GM23338 (cell line): ENCODE measurements around the gene CASP6. TPM values are rescaled to one million over a fixed set of nuclear protein-coding genes. Genes with fewer than 3 reads are reported as not detected.
A peak's percentile ranks its signal among the peaks of the same experiment; 100 is the strongest.

Experiments
- ATAC-seq: fragments of 200-7000 bp; cut with Tn5 transposase; 3 replicates; pipeline ENCODE4 v1.9.1; 2020
- DNase-seq: peaks from one replicate; pipeline ENCODE4 v3.0.0-alpha.2; 2015; ENCODE audit warnings: low spot score
- H2AFZ ChIP-seq: fragments of 200-600 bp; sonication (generic); 2 replicates; pipeline ENCODE4 v1.8.0; 2016; ENCODE audit warnings: antibody characterized with exemption, mild to moderate bottlenecking, moderate library complexity
- H3F3A ChIP-seq: fragments of 200-600 bp; sonication (generic); replicated peaks from 2 replicates; pipeline ENCODE4 v1.8.0; 2017; ENCODE audit warnings: antibody characterized with exemption, mixed run types, low read depth
- H3K27ac ChIP-seq: fragments of 200-600 bp; sonication (generic); 2 replicates; pipeline ENCODE4 v1.6.1; 2016; ENCODE audit warnings: low read depth
- H3K27me3 ChIP-seq: fragments of 200-600 bp; sonication (generic); 2 replicates; pipeline ENCODE4 v1.8.0; 2016; ENCODE audit warnings: mild to moderate bottlenecking, mixed run types, moderate library complexity; ENCODE audit not compliant: insufficient read depth
- H3K36me3 ChIP-seq: fragments of 200-600 bp; sonication (generic); 2 replicates; pipeline ENCODE4 v1.8.0; 2016; ENCODE audit warnings: mild to moderate bottlenecking; ENCODE audit not compliant: insufficient read depth
- H3K4me1 ChIP-seq: fragments of 200-600 bp; sonication (generic); 2 replicates; pipeline ENCODE4 v1.8.0; 2016; ENCODE audit warnings: mild to moderate bottlenecking, moderate library complexity; ENCODE audit not compliant: insufficient read depth
- H3K4me2 ChIP-seq: fragments of 200-600 bp; sonication (generic); 2 replicates; pipeline ENCODE4 v1.7.1; 2017; ENCODE audit warnings: mixed run types
- H3K4me3 ChIP-seq: fragments of 200-600 bp; sonication (generic); 2 replicates; pipeline ENCODE4 v1.6.1; 2016; ENCODE audit warnings: mixed run types
- H3K79me2 ChIP-seq: fragments of 200-600 bp; sonication (generic); replicated peaks from 2 replicates; pipeline ENCODE4 v1.8.0; 2017; ENCODE audit warnings: mild to moderate bottlenecking; ENCODE audit not compliant: insufficient read depth
- H3K9me2 ChIP-seq: fragments of 200-600 bp; sonication (generic); 2 replicates; pipeline ENCODE4 v1.8.0; 2017; ENCODE audit not compliant: insufficient read depth
- H4K20me1 ChIP-seq: fragments of 200-600 bp; sonication (generic); replicated peaks from 2 replicates; pipeline ENCODE4 v1.8.0; 2017; ENCODE audit warnings: mild to moderate bottlenecking; ENCODE audit not compliant: insufficient read depth
- H3K27ac Mint-ChIP-seq: 2 replicates; pipeline ENCODE4 v1.8.0; 2020; ENCODE audit warnings: inconsistent platforms, mild to moderate bottlenecking, moderate library complexity, mixed read lengths
- H3K27me3 Mint-ChIP-seq: 3 replicates; pipeline ENCODE4 v1.8.0; 2022; ENCODE audit warnings: low read depth, mild to moderate bottlenecking, moderate library complexity, mixed read lengths, inconsistent platforms; ENCODE audit not compliant: insufficient read depth, poor library complexity
- H3K36me3 Mint-ChIP-seq: 3 replicates; pipeline ENCODE4 v1.8.0; 2021; ENCODE audit warnings: low read depth, mild to moderate bottlenecking, inconsistent platforms, moderate library complexity, mixed read lengths
- H3K4me1 Mint-ChIP-seq: 3 replicates; pipeline ENCODE4 v1.8.0; 2020; ENCODE audit warnings: mild to moderate bottlenecking, inconsistent platforms, mixed read lengths
- H3K4me3 Mint-ChIP-seq: 3 replicates; pipeline ENCODE4 v1.8.0; 2021; ENCODE audit warnings: moderate library complexity, mild to moderate bottlenecking, inconsistent platforms, mixed read lengths
- H3K9me3 Mint-ChIP-seq: 3 replicates; pipeline ENCODE4 v1.8.0; 2020; ENCODE audit warnings: moderate library complexity, mild to moderate bottlenecking, inconsistent platforms, mixed read lengths
- CREB1 ChIP-seq: fragments of 250-450 bp; sonication (Bioruptor Pico); IDR thresholded peaks from 2 replicates; pipeline ENCODE4 v1.5.0; 2020; ENCODE audit warnings: low read depth, mild to moderate bottlenecking, moderate library complexity
- EZH2 ChIP-seq: fragments of 200-600 bp; sonication (generic); IDR thresholded peaks from one replicate; pipeline ENCODE4 v1.8.0; 2017; ENCODE audit warnings: antibody characterized with exemption, mild to moderate bottlenecking, low read depth; ENCODE audit not compliant: unreplicated experiment
- EZH2phosphoT487 ChIP-seq: fragments of 200-600 bp; sonication (generic); IDR thresholded peaks from one replicate; pipeline ENCODE4 v1.8.1; 2018; ENCODE audit warnings: antibody characterized with exemption; ENCODE audit not compliant: unreplicated experiment
- JUNB ChIP-seq: IDR thresholded peaks from one replicate; pipeline ENCODE4 v1.6.1; 2016; ENCODE audit warnings: antibody characterized with exemption; ENCODE audit not compliant: unreplicated experiment
- NANOG ChIP-seq: IDR thresholded peaks from 2 replicates; pipeline ENCODE4 v1.6.1; 2016; ENCODE audit warnings: antibody characterized with exemption, borderline replicate concordance
- POLR2AphosphoS5 ChIP-seq: IDR thresholded peaks from 2 replicates; pipeline ENCODE4 v1.6.1; 2016; ENCODE audit warnings: antibody characterized with exemption, low read depth
- ZNF114 ChIP-seq: fragments of 250-450 bp; sonication (Bioruptor Pico); IDR thresholded peaks from 2 replicates; pipeline ENCODE4 v1.5.0; 2020; ENCODE audit warnings: mild to moderate bottlenecking, moderate library complexity
- ZNF331 ChIP-seq: fragments of 250-450 bp; sonication (Bioruptor Pico); IDR thresholded peaks from 2 replicates; pipeline ENCODE4 v1.5.0; 2020; ENCODE audit warnings: low read depth, mild to moderate bottlenecking, moderate library complexity
- polyA plus RNA-seq: library from polyadenylated mRNA; unstranded; fragments of >200 nt; fragmentation: Nextera tagmentation; extraction: Ambion mirVana; gene quantifications from 2 replicates; pipeline ENCODE4 v1.2.1, GENCODE V29; 2016
- total RNA-seq: library from RNA; depleted of rRNA; stranded (reverse); fragments of >200 nt; shearing (Covaris generic); gene quantifications from 2 replicates; pipeline ENCODE4 v1.2.3, GENCODE V29; 2014
- TF ChIP-seq, protein P1 (sequence below), 2 experiments: fragments of 200-600 bp in 1 of 2; sonication (generic) in 1 of 2; conservative IDR thresholded peaks; 2 replicates each; pipeline versions ENCODE4 v1.5.1 to v1.6.1; 2016 to 2017; ENCODE audit warnings: antibody characterized with exemption in 2 of 2, low read depth in 2 of 2, mild to moderate bottlenecking in 2 of 2, moderate library complexity in 1 of 2
- TF ChIP-seq, protein P2 (sequence below): IDR thresholded peaks from 2 replicates; pipeline ENCODE4 v1.6.1; 2016; ENCODE audit warnings: antibody characterized with exemption
- TF ChIP-seq, protein P3 (sequence below): IDR thresholded peaks from one replicate; pipeline ENCODE4 v1.6.1; 2018; ENCODE audit warnings: antibody characterized with exemption; ENCODE audit not compliant: unreplicated experiment

CASP6 gene
- total and polyA plus RNA-seq, 2 experiments from 2014 or later: 30.5 to 35.4 TPM

DNA sequence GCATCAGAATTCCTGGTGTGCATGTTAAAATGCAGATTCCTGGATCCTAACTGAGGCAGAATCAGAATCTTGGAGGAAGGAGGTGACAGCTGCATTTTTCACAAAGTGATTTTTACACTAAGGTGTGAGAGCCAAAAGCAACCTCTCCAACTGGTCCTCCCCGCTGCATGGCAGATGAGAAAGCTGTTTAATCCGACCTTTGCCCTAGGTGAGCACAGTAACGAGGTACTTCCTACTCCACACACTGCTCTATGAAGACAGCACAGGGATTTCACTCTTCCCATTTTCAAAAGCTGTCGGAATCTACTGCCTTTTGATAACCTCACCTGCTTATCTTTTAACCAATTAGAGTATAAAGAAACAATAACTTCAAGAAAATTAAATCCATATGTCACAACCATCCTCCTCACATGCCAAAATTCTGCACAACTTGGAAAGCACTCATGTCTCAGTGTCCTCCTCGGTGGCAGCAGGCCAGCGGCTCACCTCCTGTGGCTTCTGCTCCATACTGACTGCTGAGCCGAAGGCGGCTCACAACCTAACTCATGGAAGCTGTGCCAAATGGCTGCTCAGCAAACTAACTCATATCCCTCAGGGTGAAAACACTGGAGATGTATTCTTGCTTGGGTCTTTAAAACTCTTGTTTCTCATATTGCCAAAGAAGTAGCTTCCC lies 3.6 kb downstream of the CASP6 start:
- peaks cover 11% of the 10 kb centered on the region; the same call in 1 of the 2 replicates for H3F3A ChIP-seq
- H3K36me3 Mint-ChIP-seq: peaks cover 37% of the 10 kb centered on the region
- no peaks in the 10 kb centered on the region for H3K9me2 ChIP-seq
- no peaks in the 10 kb centered on the region; the same call in 2 of the 3 replicates for H3K9me3 Mint-ChIP-seq
- H3K4me3 Mint-ChIP-seq: no peak overlapping the region
- peaks cover 30% of the 10 kb centered on the region for H3K79me2 ChIP-seq
- DNase-seq: no peak
- no peaks in the 10 kb centered on the region for H3K27me3 ChIP-seq
- H3K27ac ChIP-seq: no peak overlapping the region; the same call in 1 of the 2 replicates
- peak overlapping the region; percentile 83; the same call in 1 of the 2 replicates for H3K27ac Mint-ChIP-seq
- H3K36me3 ChIP-seq: no peaks in the 10 kb centered on the region
- peaks cover 10% of the 10 kb centered on the region for H3K27me3 Mint-ChIP-seq
- no peak overlapping the region for H3K4me2 ChIP-seq
- ATAC-seq: no peak
- H2AFZ ChIP-seq: no peak overlapping the region
- H3K4me1 Mint-ChIP-seq: peaks cover 22% of the 10 kb centered on the region
- no peak overlapping the region for H3K4me3 ChIP-seq
- peaks cover 16% of the 10 kb centered on the region for H3K4me1 ChIP-seq
- H4K20me1 ChIP-seq: peaks cover 3% of the 10 kb centered on the region; the same call in 1 of the 2 replicates
- TF ChIP-seq, protein P1, sequence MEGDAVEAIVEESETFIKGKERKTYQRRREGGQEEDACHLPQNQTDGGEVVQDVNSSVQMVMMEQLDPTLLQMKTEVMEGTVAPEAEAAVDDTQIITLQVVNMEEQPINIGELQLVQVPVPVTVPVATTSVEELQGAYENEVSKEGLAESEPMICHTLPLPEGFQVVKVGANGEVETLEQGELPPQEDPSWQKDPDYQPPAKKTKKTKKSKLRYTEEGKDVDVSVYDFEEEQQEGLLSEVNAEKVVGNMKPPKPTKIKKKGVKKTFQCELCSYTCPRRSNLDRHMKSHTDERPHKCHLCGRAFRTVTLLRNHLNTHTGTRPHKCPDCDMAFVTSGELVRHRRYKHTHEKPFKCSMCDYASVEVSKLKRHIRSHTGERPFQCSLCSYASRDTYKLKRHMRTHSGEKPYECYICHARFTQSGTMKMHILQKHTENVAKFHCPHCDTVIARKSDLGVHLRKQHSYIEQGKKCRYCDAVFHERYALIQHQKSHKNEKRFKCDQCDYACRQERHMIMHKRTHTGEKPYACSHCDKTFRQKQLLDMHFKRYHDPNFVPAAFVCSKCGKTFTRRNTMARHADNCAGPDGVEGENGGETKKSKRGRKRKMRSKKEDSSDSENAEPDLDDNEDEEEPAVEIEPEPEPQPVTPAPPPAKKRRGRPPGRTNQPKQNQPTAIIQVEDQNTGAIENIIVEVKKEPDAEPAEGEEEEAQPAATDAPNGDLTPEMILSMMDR (conservative IDR thresholded peaks at IDR 0.05; ENCODE audit: low read depth in 2 of 2): no peak
- TF ChIP-seq EZH2: no peak
- TF ChIP-seq POLR2AphosphoS5: no peak

DNA sequence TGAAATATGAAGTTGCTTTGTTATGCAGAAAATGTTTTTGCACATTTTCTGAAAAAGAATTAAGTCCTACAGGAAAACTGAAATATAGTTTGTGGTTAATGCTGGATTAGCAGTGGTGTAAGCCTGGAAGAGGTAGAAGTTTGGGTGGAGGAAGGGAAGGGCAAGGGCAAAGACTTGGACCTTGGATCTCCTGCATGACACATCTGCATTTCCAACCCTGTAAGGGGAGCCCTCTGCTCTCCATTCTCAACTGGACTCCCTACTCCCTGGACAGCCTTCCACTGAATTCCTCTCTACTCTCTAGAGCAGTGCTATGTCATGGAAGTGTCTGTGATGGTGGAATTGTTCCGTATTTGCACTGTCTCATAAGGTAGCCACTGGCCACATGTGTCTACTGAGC lies 4.6 kb downstream of the CASP6 start:
- Histone ChIP-seq H3K4me2 (no peak overlapping the region), H4K20me1 (peaks cover 3% of the 10 kb centered on the region; the same call in 1 of the 2 replicates), H3F3A (peaks cover 8% of the 10 kb centered on the region; the same call in 1 of the 2 replicates), H3K4me3 (no peak overlapping the region), H3K4me1 (peaks cover 9% of the 10 kb centered on the region), H3K27me3 (no peaks in the 10 kb centered on the region), H3K36me3 (peaks cover 6% of the 10 kb centered on the region; the same call in 1 of the 2 replicates), H3K79me2 (peaks cover 30% of the 10 kb centered on the region), H3K27ac (no peak overlapping the region), H3K9me2 (no peaks in the 10 kb centered on the region), H2AFZ (no peak overlapping the region)
- H3K36me3 Mint-ChIP-seq: peaks cover 46% of the 10 kb centered on the region
- H3K4me1 Mint-ChIP-seq: peaks cover 17% of the 10 kb centered on the region
- no peak overlapping the region for H3K27ac Mint-ChIP-seq
- H3K9me3 Mint-ChIP-seq: no peaks in the 10 kb centered on the region; the same call in 2 of the 3 replicates
- ATAC-seq (no peak), DNase-seq (no peak)
- H3K27me3 Mint-ChIP-seq: peaks cover 10% of the 10 kb centered on the region
- H3K4me3 Mint-ChIP-seq: no peak overlapping the region
- no peak for TF ChIP-seq POLR2AphosphoS5
- TF ChIP-seq, protein P2, sequence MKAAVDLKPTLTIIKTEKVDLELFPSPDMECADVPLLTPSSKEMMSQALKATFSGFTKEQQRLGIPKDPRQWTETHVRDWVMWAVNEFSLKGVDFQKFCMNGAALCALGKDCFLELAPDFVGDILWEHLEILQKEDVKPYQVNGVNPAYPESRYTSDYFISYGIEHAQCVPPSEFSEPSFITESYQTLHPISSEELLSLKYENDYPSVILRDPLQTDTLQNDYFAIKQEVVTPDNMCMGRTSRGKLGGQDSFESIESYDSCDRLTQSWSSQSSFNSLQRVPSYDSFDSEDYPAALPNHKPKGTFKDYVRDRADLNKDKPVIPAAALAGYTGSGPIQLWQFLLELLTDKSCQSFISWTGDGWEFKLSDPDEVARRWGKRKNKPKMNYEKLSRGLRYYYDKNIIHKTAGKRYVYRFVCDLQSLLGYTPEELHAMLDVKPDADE: no peak
- TF ChIP-seq, protein P3, sequence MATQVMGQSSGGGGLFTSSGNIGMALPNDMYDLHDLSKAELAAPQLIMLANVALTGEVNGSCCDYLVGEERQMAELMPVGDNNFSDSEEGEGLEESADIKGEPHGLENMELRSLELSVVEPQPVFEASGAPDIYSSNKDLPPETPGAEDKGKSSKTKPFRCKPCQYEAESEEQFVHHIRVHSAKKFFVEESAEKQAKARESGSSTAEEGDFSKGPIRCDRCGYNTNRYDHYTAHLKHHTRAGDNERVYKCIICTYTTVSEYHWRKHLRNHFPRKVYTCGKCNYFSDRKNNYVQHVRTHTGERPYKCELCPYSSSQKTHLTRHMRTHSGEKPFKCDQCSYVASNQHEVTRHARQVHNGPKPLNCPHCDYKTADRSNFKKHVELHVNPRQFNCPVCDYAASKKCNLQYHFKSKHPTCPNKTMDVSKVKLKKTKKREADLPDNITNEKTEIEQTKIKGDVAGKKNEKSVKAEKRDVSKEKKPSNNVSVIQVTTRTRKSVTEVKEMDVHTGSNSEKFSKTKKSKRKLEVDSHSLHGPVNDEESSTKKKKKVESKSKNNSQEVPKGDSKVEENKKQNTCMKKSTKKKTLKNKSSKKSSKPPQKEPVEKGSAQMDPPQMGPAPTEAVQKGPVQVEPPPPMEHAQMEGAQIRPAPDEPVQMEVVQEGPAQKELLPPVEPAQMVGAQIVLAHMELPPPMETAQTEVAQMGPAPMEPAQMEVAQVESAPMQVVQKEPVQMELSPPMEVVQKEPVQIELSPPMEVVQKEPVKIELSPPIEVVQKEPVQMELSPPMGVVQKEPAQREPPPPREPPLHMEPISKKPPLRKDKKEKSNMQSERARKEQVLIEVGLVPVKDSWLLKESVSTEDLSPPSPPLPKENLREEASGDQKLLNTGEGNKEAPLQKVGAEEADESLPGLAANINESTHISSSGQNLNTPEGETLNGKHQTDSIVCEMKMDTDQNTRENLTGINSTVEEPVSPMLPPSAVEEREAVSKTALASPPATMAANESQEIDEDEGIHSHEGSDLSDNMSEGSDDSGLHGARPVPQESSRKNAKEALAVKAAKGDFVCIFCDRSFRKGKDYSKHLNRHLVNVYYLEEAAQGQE: no peak
- no peak for TF ChIP-seq EZH2
- TF ChIP-seq NANOG: no peak
- TF ChIP-seq CREB1 (CRISPR knock-in tag): no peak
- TF ChIP-seq EZH2phosphoT487: no peak
- TF ChIP-seq JUNB: no peak
- no peak for TF ChIP-seq ZNF331
- TF ChIP-seq ZNF114: no peak
- TF ChIP-seq, protein P1 (conservative IDR thresholded peaks at IDR 0.05; ENCODE audit: low read depth in 2 of 2): no peak
